ENCODE measurements around the gene ATG9B.

DNA sequence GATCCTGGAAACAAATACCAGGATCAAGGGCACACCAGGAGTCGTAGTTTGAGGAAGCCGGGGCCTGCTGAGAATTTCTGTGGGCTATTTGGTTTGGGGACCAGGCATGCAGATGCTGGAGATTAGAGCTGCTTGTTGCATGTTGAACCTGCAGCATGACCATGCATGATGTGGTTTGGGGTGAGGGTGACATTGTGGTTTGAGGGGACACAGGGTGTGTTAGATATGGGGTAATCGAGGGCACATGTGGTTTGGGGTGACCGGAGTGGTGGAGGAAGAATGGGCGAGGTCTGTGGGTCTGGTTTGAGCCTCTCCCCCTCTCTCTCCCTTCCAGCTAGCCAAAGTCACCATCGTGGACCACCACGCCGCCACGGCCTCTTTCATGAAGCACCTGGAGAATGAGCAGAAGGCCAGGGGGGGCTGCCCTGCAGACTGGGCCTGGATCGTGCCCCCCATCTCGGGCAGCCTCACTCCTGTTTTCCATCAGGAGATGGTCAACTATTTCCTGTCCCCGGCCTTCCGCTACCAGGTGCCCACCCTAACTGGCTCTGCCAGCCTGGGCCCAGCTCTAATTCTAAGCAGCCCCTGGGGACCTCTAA is 23.3 kb downstream of the ATG9B start:
- no peak for TF ChIP-seq POLR2A (IDR thresholded peaks at IDR 0.05; ENCODE audit: low read depth, low read length)
- no peak for TF ChIP-seq EZH2 (IDR thresholded peaks at IDR 0.05; ENCODE audit: borderline replicate concordance, low read depth, low read length, severe bottlenecking)
- TF ChIP-seq, protein P1, sequence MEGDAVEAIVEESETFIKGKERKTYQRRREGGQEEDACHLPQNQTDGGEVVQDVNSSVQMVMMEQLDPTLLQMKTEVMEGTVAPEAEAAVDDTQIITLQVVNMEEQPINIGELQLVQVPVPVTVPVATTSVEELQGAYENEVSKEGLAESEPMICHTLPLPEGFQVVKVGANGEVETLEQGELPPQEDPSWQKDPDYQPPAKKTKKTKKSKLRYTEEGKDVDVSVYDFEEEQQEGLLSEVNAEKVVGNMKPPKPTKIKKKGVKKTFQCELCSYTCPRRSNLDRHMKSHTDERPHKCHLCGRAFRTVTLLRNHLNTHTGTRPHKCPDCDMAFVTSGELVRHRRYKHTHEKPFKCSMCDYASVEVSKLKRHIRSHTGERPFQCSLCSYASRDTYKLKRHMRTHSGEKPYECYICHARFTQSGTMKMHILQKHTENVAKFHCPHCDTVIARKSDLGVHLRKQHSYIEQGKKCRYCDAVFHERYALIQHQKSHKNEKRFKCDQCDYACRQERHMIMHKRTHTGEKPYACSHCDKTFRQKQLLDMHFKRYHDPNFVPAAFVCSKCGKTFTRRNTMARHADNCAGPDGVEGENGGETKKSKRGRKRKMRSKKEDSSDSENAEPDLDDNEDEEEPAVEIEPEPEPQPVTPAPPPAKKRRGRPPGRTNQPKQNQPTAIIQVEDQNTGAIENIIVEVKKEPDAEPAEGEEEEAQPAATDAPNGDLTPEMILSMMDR (IDR thresholded peaks at IDR 0.05; ENCODE audit: extremely low read depth in 1 of 2, insufficient read depth in 1 of 2, low read depth in 1 of 2, low read length in 2 of 2), result no peak
- TF ChIP-seq POLR2AphosphoS5 (IDR thresholded peaks at IDR 0.05; ENCODE audit: insufficient read depth, low read depth, low read length), result no peak
- no peak for TF ChIP-seq FOS (IDR thresholded peaks at IDR 0.05; ENCODE audit: borderline replicate concordance, insufficient read depth, low read length)
